ENCODE data around the gene CAMK2A. TPM values are rescaled to one million over a fixed set of nuclear protein-coding genes. Genes with fewer than 3 reads are reported as not detected.
"Not testable (repeated sequence)": the region's sequence is repeated elsewhere in the genome, so short reads cannot be mapped to it uniquely, and the experiment has no call there.

The CAMK2A gene
- total RNA-seq, 2 experiments from 2014 or later = not detected

DNA sequence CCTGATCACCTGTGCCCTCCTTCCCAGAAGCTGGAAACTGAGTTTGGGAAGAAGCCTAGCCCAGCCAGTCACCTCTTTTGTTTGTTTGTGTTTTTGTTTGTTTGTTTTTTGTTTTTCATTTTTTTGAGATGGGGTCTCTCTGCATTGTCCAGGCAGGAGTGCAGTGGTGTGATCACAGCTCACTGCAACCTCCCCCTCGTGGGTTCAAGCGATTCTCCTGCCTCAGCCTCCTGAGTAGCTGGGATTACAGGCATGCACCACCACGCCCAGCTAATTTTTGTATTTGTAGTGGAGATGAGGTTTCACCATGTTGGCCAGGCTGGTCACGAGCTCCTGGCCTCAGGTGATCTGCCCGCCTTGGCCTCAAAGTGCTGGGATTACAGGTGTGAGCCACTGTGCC, 55.9 kb downstream of the CAMK2A start:
- DNase-seq; ATAC-seq; H3K4me3 Mint-ChIP-seq; H3K27ac Mint-ChIP-seq; H3K36me3 Mint-ChIP-seq (ENCODE audit: low read depth); POLR2A ChIA-PET; H3K27me3 Mint-ChIP-seq (ENCODE audit: low read depth); H3K4me1 Mint-ChIP-seq (ENCODE audit: low read depth); H3K9me3 Mint-ChIP-seq (ENCODE audit: insufficient read depth): not testable (repeated sequence)
- CTCF ChIA-PET = interaction anchor here (1.2 kb wide), 1 partner anchor 14 kb away, joined by 3 read pairs; no protein-coding TSS in a partner anchor

- POLR2A ChIA-PET = no interaction called here
- DNase-seq = no peak
- no peaks in the 10 kb centered on the region for H3K9me3 Mint-ChIP-seq (ENCODE audit: insufficient read depth)
- CTCF ChIA-PET = interaction anchor here (1.0 kb wide), 1 partner anchor 205 kb away, joined by 3 read pairs; no protein-coding TSS in a partner anchor
- no peak for ATAC-seq
- no peaks in the 10 kb centered on the region for H3K4me1 Mint-ChIP-seq (ENCODE audit: low read depth)
- no peaks in the 10 kb centered on the region for H3K27me3 Mint-ChIP-seq (ENCODE audit: low read depth)
- no peak overlapping the region for H3K4me3 Mint-ChIP-seq
- H3K27ac Mint-ChIP-seq = no peak overlapping the region
- no peaks in the 10 kb centered on the region for H3K36me3 Mint-ChIP-seq (ENCODE audit: low read depth)
Measured at GRCh38 chr5:150230842-150231241, 58.7 kb downstream of the CAMK2A start.

DNA sequence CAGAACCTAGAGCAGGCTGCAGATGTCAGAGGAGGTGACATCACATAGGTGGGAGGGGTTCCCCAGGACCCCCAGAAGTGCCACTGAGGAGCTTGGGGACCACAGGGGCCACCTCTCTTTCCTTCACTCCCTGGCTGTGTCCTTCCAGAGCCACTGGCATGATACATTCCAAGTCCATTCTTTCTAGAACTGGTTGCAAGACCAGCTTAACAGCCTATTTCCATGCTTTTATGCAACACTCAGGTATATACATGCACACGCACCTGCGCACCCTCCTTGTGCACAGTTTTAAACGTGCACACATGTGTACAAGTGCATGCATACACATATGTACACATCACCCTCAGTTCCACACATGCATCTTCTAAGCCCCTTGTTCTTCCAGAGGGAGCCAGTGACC, 60.0 kb downstream of the CAMK2A start:
- Mint-ChIP-seq H3K27me3 (ENCODE audit: low read depth) (no peaks in the 10 kb centered on the region), H3K9me3 (ENCODE audit: insufficient read depth) (no peaks in the 10 kb centered on the region), H3K4me3 (no peak overlapping the region), H3K4me1 (ENCODE audit: low read depth) (no peaks in the 10 kb centered on the region), H3K27ac (no peak overlapping the region), H3K36me3 (ENCODE audit: low read depth) (no peaks in the 10 kb centered on the region)
- ATAC-seq = no peak
- ChIA-PET CTCF (no interaction called here), POLR2A (no interaction called here)
- no peak for DNase-seq

- Mint-ChIP-seq H3K36me3 (ENCODE audit: low read depth) (no peaks in the 10 kb centered on the region), H3K4me1 (ENCODE audit: low read depth) (no peaks in the 10 kb centered on the region), H3K9me3 (ENCODE audit: insufficient read depth) (no peaks in the 10 kb centered on the region), H3K27me3 (ENCODE audit: low read depth) (no peaks in the 10 kb centered on the region), H3K27ac (no peak overlapping the region), H3K4me3 (no peak overlapping the region)
- CTCF ChIA-PET = interaction anchor here (1.0 kb wide), 1 partner anchor 9 kb away, joined by 6 read pairs; no protein-coding TSS in a partner anchor
- no peak for DNase-seq
- ATAC-seq = no peak
- POLR2A ChIA-PET = no interaction called here
Measured at GRCh38 chr5:150227606-150228273, 61.8 kb downstream of the CAMK2A start.

GRCh38 chr5:150227036-150227435, 62.5 kb downstream of the CAMK2A start:
- no peaks in the 10 kb centered on the region for H3K36me3 Mint-ChIP-seq (ENCODE audit: low read depth)
- ChIA-PET CTCF (interaction anchor here (1.0 kb wide), 1 partner anchor 8 kb away, joined by 6 read pairs; no protein-coding TSS in a partner anchor), POLR2A (no interaction called here)
- H3K27ac Mint-ChIP-seq = no peak overlapping the region
- DNase-seq = no peak
- H3K4me1 Mint-ChIP-seq (ENCODE audit: low read depth) = no peaks in the 10 kb centered on the region
- no peaks in the 10 kb centered on the region for H3K27me3 Mint-ChIP-seq (ENCODE audit: low read depth)
- no peak overlapping the region for H3K4me3 Mint-ChIP-seq
- ATAC-seq = no peak
- no peaks in the 10 kb centered on the region for H3K9me3 Mint-ChIP-seq (ENCODE audit: insufficient read depth)

GRCh38 chr5:150224483-150225027, 65.0 kb downstream of the CAMK2A start:
- Mint-ChIP-seq H3K9me3 (ENCODE audit: insufficient read depth) (no peaks in the 10 kb centered on the region), H3K27ac (no peak overlapping the region), H3K4me1 (ENCODE audit: low read depth) (no peaks in the 10 kb centered on the region), H3K4me3 (no peak overlapping the region), H3K36me3 (ENCODE audit: low read depth) (no peaks in the 10 kb centered on the region), H3K27me3 (ENCODE audit: low read depth) (peaks cover 2% of the 10 kb centered on the region)
- ChIA-PET CTCF (no interaction called here), POLR2A (no interaction called here)
- no peak for ATAC-seq
- DNase-seq = no peak

DNA sequence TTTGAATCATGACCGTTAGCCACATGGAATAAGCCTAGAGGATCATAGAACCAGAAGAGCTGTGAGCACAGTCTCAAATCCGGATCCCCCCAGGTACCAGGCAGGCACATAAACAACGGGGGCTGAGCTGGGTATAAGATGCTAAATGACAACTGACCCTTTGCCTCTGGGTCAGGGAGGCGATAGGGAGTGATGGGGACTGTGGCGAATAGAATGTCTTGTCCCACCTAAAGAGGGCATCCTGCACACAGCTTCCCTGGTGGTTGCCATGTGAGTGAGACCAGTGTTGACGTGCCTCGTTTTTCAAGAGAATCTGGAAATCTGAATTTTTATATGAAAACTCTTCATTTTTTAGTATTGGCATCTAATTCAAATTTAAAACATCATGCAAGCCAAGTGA, 66.1 kb downstream of the CAMK2A start:
- Mint-ChIP-seq H3K27ac (no peak overlapping the region), H3K4me3 (no peak overlapping the region), H3K9me3 (ENCODE audit: insufficient read depth) (no peaks in the 10 kb centered on the region), H3K36me3 (ENCODE audit: low read depth) (no peaks in the 10 kb centered on the region), H3K4me1 (ENCODE audit: low read depth) (no peaks in the 10 kb centered on the region), H3K27me3 (ENCODE audit: low read depth) (peaks cover 2% of the 10 kb centered on the region)
- no peak for ATAC-seq
- POLR2A ChIA-PET = no interaction called here
- CTCF ChIA-PET = interaction anchor here (1.0 kb wide), 1 partner anchor 101 kb away, joined by 4 read pairs; no protein-coding TSS in a partner anchor
- no peak for DNase-seq

GRCh38 chr5:150222906-150223305, 66.7 kb downstream of the CAMK2A start:
- H3K27ac Mint-ChIP-seq = no peak overlapping the region
- CTCF ChIA-PET = interaction anchor here (1.0 kb wide), 1 partner anchor 100 kb away, joined by 4 read pairs; no protein-coding TSS in a partner anchor

GRCh38 chr5:150221471-150221870, 68.1 kb downstream of the CAMK2A start:
- CTCF ChIA-PET = no interaction called here
- Mint-ChIP-seq H3K4me3 (no peak overlapping the region), H3K27me3 (ENCODE audit: low read depth) (peaks cover 13% of the 10 kb centered on the region), H3K4me1 (ENCODE audit: low read depth) (peaks cover 5% of the 10 kb centered on the region), H3K27ac (no peak overlapping the region), H3K9me3 (ENCODE audit: insufficient read depth) (no peaks in the 10 kb centered on the region), H3K36me3 (ENCODE audit: low read depth) (no peaks in the 10 kb centered on the region)
- POLR2A ChIA-PET = no interaction called here
- DNase-seq (no peak), ATAC-seq (no peak)

More at GRCh38 chr5:150222906-150223305, 66.7 kb downstream of the CAMK2A start:
- peaks cover 1% of the 10 kb centered on the region for H3K4me1 Mint-ChIP-seq (ENCODE audit: low read depth)
- DNase-seq = no peak
- H3K36me3 Mint-ChIP-seq (ENCODE audit: low read depth) = no peaks in the 10 kb centered on the region
- ATAC-seq = no peak
- no peak overlapping the region for H3K4me3 Mint-ChIP-seq
- no peaks in the 10 kb centered on the region for H3K9me3 Mint-ChIP-seq (ENCODE audit: insufficient read depth)
- peaks cover 2% of the 10 kb centered on the region for H3K27me3 Mint-ChIP-seq (ENCODE audit: low read depth)
- POLR2A ChIA-PET = no interaction called here

DNA sequence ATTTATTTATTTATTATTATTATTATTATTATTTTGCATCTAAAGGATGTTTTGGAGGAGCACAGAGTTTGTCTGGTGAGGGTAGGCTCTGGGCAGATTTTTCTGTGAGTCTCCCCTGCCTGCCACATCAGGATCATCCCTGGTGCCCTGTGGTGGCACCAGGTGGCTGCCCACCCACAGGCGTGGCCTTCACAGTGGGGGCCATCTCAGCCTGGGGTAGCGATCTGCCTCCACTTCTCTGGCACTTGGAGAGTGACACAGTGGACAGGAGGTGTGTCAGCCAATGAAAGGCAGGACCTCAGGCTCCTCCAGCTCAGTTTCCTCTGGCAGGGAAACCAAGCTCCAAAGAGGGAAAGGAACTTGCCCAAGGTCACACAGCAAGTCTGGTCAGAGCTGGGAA, 69.7 kb downstream of the CAMK2A start:
- DNase-seq (no peak), ATAC-seq (no peak)
- no peak overlapping the region for H3K27ac Mint-ChIP-seq
- H3K27me3 Mint-ChIP-seq (ENCODE audit: low read depth) = peaks cover 18% of the 10 kb centered on the region
- H3K36me3 Mint-ChIP-seq (ENCODE audit: low read depth) = no peaks in the 10 kb centered on the region
- ChIA-PET POLR2A (no interaction called here), CTCF (interaction anchor here (0.9 to 2.5 kb wide), 5 partner anchors 13 to 131 kb away, joined by 3 to 14 read pairs (median 5); no protein-coding TSS in a partner anchor)
- H3K4me3 Mint-ChIP-seq = no peak overlapping the region
- no peaks in the 10 kb centered on the region for H3K9me3 Mint-ChIP-seq (ENCODE audit: insufficient read depth)
- peaks cover 5% of the 10 kb centered on the region for H3K4me1 Mint-ChIP-seq (ENCODE audit: low read depth)

GRCh38 chr5:150219142-150219541, 70.4 kb downstream of the CAMK2A start:
- H3K4me1 Mint-ChIP-seq (ENCODE audit: low read depth) = peaks cover 5% of the 10 kb centered on the region
- peaks cover 20% of the 10 kb centered on the region for H3K27me3 Mint-ChIP-seq (ENCODE audit: low read depth)
- H3K9me3 Mint-ChIP-seq (ENCODE audit: insufficient read depth) = no peaks in the 10 kb centered on the region
- ATAC-seq (no peak), DNase-seq (no peak)
- CTCF ChIA-PET = interaction anchor here (0.8 to 2.9 kb wide), 12 partner anchors 8 to 219 kb away, joined by 3 to 16 read pairs (median 6); partner anchors contain the start of gene TIGD6
- no peaks in the 10 kb centered on the region for H3K36me3 Mint-ChIP-seq (ENCODE audit: low read depth)
- no peak overlapping the region for H3K4me3 Mint-ChIP-seq
- POLR2A ChIA-PET = no interaction called here
- no peak overlapping the region for H3K27ac Mint-ChIP-seq

GRCh38 chr5:150218693-150219035, 70.9 kb downstream of the CAMK2A start:
- ATAC-seq = no peak
- Mint-ChIP-seq H3K36me3 (ENCODE audit: low read depth) (no peaks in the 10 kb centered on the region), H3K4me1 (ENCODE audit: low read depth) (peaks cover 8% of the 10 kb centered on the region), H3K4me3 (no peak overlapping the region), H3K9me3 (ENCODE audit: insufficient read depth) (no peaks in the 10 kb centered on the region), H3K27me3 (ENCODE audit: low read depth) (peaks cover 23% of the 10 kb centered on the region), H3K27ac (no peak overlapping the region)
- CTCF ChIA-PET = interaction anchor here (0.6 to 2.9 kb wide), 17 partner anchors 9 to 219 kb away, joined by 3 to 16 read pairs (median 5); partner anchors contain the start of gene TIGD6
- DNase-seq = no peak
- POLR2A ChIA-PET = no interaction called here

Data from activated CD8-positive, alpha-beta T cell treated with anti-CD3 and anti-CD28 coated beads, Interleukin-2, amount 10 ng/mL, durations not matched to agents 7 days and 5 days (primary cell).